Measurements from ENCODE around the gene GARIN5B.

DNA sequence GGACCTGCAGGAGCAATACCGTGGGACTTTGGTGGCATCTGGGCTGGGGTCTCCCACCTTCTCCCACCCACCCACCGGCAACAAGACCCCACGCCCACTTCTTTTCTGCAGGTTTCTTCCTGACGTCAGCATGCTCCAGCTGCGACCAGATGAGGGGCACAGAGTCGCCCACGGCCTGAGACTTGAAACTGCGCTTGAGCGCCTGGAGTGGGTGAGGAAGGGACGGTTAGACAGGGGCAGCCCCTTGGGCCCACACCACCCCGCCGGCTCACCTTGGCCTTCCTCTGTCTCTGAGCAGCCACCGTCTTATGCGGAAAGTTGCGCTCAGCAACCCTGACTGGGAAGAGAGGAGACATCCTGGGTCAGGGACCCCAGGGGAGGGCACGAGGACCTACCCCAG, 2.2 kb downstream of the GARIN5B start:
- TF ChIP-seq, protein P1, sequence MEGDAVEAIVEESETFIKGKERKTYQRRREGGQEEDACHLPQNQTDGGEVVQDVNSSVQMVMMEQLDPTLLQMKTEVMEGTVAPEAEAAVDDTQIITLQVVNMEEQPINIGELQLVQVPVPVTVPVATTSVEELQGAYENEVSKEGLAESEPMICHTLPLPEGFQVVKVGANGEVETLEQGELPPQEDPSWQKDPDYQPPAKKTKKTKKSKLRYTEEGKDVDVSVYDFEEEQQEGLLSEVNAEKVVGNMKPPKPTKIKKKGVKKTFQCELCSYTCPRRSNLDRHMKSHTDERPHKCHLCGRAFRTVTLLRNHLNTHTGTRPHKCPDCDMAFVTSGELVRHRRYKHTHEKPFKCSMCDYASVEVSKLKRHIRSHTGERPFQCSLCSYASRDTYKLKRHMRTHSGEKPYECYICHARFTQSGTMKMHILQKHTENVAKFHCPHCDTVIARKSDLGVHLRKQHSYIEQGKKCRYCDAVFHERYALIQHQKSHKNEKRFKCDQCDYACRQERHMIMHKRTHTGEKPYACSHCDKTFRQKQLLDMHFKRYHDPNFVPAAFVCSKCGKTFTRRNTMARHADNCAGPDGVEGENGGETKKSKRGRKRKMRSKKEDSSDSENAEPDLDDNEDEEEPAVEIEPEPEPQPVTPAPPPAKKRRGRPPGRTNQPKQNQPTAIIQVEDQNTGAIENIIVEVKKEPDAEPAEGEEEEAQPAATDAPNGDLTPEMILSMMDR (IDR thresholded peaks at IDR 0.05): no peak
- TF ChIP-seq POLR2A (IDR thresholded peaks at IDR 0.05) (no peak), EP300 (IDR thresholded peaks at IDR 0.05) (no peak)

Data from ovary (tissue), 3 donors.